ENCODE results near the gene WDR20.
A peak's percentile ranks its signal among the peaks of the same experiment; 100 is the strongest.
"Not testable (repeated sequence)": the region's sequence is repeated elsewhere in the genome, so short reads cannot be mapped to it uniquely, and the experiment has no call there.

WDR20 gene

GRCh38 chr14:102139286-102140026 lies at the start of gene WDR20:
Gene WDR20 (plus strand): TSS chr14:102139897. CDS start chr14:102139924, 27 bp downstream.
- peak; percentile 99 for DNase-seq (ENCODE audit: low read depth in 2 of 2)

- DNase-seq (ENCODE audit: low read depth in 2 of 2): no peak
Observed at GRCh38 chr14:102090713-102091112, 49.0 kb upstream of the WDR20 start.

- DNase-seq (ENCODE audit: low read depth in 2 of 2): no peak
Observed at GRCh38 chr14:102092806-102093205, 46.9 kb upstream of the WDR20 start.

- DNase-seq (ENCODE audit: low read depth in 2 of 2): no peak
Observed at GRCh38 chr14:102094101-102094500, 45.6 kb upstream of the WDR20 start.

GRCh38 chr14:102095231-102095870 lies 44.3 kb upstream of the WDR20 start:
- DNase-seq (ENCODE audit: low read depth in 2 of 2): no peak

GRCh38 chr14:102095871-102096568 lies 43.7 kb upstream of the WDR20 start:
- DNase-seq (ENCODE audit: low read depth in 2 of 2): no peak

GRCh38 chr14:102096569-102097188 lies 43.0 kb upstream of the WDR20 start:
- peak; percentile 61 to 66 for DNase-seq (ENCODE audit: low read depth in 2 of 2)

- no peak for DNase-seq (ENCODE audit: low read depth in 2 of 2)
Observed at GRCh38 chr14:102097441-102098135, 42.1 kb upstream of the WDR20 start.

GRCh38 chr14:102103062-102103695 lies 36.5 kb upstream of the WDR20 start:
- no peak for DNase-seq (ENCODE audit: low read depth in 2 of 2)

GRCh38 chr14:102105369-102105768 lies 34.3 kb upstream of the WDR20 start:
- no peak for DNase-seq (ENCODE audit: low read depth in 2 of 2)

- DNase-seq (ENCODE audit: low read depth in 2 of 2): not testable (repeated sequence)
Observed at GRCh38 chr14:102109332-102109731, 30.4 kb upstream of the WDR20 start.

- no peak for DNase-seq (ENCODE audit: low read depth in 2 of 2)
Observed at GRCh38 chr14:102111101-102111500, 28.6 kb upstream of the WDR20 start.

GRCh38 chr14:102116361-102117180 lies 23.1 kb upstream of the WDR20 start:
- no peak for DNase-seq (ENCODE audit: low read depth in 2 of 2)

- no peak for DNase-seq (ENCODE audit: low read depth in 2 of 2)
Observed at GRCh38 chr14:102117852-102118251, 21.8 kb upstream of the WDR20 start.

GRCh38 chr14:102120888-102121287 lies 18.8 kb upstream of the WDR20 start:
- DNase-seq (ENCODE audit: low read depth in 2 of 2): no peak

GRCh38 chr14:102121567-102121966 lies 18.1 kb upstream of the WDR20 start:
- DNase-seq (ENCODE audit: low read depth in 2 of 2): no peak

GRCh38 chr14:102124419-102124818 lies 15.3 kb upstream of the WDR20 start:
- no peak for DNase-seq (ENCODE audit: low read depth in 2 of 2)

GRCh38 chr14:102125546-102125945 lies 14.2 kb upstream of the WDR20 start:
- DNase-seq (ENCODE audit: low read depth in 2 of 2): no peak

- DNase-seq (ENCODE audit: low read depth in 2 of 2): no peak
Observed at GRCh38 chr14:102126807-102127455, 12.8 kb upstream of the WDR20 start.

- no peak for DNase-seq (ENCODE audit: low read depth in 2 of 2)
Observed at GRCh38 chr14:102131741-102132140, 8.0 kb upstream of the WDR20 start.
